ENCODE measurements around the gene CMTM2.
A peak's percentile ranks its signal among the peaks of the same experiment; 100 is the strongest.

CMTM2 gene

DNA sequence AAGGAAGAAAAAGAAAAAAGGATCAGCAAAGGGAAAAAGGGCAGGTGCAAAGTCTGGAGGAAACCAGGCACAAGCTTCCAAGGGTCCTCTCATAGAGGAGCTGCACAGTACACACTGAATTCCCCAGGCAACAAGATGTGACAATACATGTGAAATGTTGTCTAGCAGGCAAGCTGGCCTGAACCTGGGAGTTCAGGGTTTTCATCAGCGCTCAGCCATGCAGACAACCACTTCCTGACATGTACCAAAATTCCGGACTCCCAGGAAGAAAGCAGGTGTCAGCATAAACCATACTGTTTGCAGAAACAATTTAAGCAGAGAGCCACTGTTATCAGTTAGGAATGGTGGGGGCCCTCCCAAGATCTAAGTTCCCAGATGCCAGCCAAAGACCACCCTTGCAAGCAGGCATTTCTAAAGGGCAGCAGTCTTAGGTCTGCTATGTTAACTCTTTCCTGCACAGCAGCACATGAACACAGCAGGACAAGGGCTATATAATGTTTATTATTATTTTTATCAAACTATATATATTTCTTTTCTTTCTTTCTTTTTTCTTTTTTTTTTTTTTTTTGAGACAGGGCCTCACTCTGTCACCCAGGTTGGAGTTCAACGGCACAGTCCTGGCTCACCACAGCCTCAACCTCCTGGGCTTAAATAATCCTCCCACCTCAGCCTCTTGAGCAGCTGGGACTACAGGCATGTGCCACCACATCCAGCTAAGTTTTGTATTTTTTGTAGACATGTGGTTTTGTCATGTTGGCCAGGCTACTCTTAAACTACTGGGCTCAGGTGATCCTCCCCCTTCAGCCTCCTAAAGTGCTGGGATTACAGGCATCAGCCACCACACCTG lies 39.4 kb upstream of the CMTM2 start:
- H3K27ac ChIP-seq, result no peak overlapping the region
- TF ChIP-seq, protein P1, sequence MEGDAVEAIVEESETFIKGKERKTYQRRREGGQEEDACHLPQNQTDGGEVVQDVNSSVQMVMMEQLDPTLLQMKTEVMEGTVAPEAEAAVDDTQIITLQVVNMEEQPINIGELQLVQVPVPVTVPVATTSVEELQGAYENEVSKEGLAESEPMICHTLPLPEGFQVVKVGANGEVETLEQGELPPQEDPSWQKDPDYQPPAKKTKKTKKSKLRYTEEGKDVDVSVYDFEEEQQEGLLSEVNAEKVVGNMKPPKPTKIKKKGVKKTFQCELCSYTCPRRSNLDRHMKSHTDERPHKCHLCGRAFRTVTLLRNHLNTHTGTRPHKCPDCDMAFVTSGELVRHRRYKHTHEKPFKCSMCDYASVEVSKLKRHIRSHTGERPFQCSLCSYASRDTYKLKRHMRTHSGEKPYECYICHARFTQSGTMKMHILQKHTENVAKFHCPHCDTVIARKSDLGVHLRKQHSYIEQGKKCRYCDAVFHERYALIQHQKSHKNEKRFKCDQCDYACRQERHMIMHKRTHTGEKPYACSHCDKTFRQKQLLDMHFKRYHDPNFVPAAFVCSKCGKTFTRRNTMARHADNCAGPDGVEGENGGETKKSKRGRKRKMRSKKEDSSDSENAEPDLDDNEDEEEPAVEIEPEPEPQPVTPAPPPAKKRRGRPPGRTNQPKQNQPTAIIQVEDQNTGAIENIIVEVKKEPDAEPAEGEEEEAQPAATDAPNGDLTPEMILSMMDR (conservative IDR thresholded peaks at IDR 0.05), result no peak

DNA sequence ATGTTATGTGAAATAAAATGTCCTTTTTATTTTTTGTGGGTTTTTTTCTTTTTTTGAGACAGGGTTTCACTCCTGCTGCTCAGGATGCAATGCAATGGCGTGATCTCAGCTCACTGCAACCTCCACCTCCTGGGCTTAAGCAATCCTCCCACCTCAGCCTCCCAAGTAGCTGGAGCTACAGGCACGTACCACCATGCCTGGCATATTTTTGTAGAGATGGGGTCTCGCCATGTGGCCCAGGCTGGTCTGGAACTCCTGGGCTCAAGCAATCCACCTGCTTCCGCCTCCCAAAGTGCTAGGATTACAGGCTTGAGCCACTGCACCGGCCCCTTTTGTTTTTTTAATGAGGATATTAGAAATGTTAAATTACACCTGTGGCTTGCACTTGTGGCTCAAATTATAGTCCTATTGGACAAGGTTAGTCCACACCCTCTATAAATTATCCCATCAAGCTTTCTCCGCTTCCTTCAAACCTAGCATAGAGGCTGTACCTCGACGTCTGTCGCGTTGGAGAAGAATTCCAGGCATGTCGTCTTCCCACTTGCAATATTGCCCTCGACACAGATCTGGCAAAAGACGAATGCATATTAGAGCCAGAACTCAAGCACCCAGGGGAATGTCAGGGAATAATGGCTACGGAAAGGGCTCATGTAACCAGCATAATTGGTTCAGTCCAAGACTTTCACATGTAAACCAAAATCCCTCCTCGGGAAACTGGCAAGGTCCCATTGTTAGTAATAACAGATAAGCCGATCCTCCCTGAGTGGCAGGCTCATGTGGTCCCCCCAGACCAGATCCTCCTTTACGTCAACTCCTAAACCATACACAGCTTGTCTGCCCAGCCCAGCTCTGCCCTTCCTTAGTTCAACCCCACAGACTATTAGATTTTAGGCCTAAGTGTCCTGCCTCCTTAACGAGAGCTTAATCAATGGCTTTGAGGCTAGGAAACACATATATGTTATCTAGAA lies 37.6 kb upstream of the CMTM2 start:
- H3K27ac ChIP-seq, result no peak overlapping the region
- TF ChIP-seq, protein P1 (conservative IDR thresholded peaks at IDR 0.05), result no peak

DNA sequence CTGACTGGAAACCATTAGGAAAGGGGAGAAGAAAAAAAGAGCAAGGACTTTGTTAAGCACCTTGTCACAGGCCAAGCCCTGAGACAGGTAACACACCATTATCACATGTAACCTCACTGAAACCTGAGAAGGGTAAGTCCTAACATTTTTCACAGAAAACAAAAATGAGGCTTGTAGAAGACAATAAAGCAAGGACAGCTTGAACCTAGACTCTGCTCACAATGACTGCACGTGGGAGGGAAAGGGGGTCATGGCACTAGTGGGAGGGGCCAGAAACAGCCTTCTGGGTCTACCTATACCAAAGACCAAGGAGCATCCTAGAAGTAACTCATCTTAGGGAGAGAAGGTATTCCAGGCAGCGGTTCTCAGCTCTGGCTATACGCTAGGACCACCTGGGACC lies 36.9 kb upstream of the CMTM2 start:
- TF ChIP-seq, protein P1 (conservative IDR thresholded peaks at IDR 0.05), result no peak
- H3K27ac ChIP-seq, result no peak overlapping the region

DNA sequence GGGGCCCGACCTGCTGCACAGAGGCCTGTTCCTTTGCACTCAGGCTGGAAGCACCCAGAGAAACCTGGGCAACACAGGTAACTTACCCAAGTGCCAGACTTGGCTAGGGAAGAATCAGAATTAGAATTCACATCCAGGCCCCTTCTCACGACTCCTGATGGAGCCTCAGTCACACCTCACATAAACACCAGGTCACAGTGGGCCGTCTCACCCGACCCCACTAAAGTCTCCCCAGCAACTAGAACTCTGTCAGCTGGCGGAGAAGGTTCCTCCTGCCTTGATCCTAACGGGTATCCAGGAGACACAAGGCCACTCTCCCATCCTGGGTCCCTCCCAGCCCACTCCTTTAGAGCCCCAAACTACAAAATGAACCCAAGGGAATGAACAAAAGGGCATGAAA lies 35.7 kb upstream of the CMTM2 start:
- TF ChIP-seq, protein P1 (conservative IDR thresholded peaks at IDR 0.05), result no peak
- no peak overlapping the region for H3K27ac ChIP-seq

DNA sequence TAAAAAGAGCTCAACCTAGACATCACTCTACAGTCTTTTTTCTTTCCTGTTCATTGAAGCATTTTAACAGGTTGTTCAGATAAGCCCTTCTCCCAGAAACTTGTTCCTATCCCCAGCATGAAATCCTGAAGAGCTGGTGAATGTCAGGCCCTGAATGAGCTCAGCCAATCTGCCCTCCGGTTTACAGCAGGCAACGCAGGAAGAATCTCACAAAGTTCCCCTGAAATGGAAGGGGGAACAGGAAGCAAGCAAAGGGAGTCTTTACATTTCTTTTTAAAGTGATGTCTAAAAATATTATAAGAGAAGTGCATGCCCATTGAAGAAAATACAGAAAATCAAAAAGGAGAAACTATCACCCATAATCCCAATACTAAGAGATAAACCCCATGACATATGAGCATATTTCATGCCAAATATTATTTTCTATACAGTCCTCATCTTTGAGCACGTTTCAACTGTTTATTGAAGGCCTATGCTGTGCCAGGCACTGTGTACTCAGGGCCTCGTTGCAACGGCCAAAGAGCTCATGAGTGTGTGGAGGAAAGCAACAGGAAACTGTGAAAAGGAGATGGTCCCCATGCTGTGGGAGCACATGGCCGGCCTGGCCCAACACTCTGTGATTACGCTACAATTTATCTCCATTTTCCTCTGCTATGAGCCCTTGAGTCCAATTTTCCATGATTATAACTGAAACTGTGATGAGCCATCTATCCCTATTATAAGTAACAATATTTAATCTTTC lies 35.1 kb upstream of the CMTM2 start:
- TF ChIP-seq, protein P1 (conservative IDR thresholded peaks at IDR 0.05), result no peak
- peak overlapping the region; percentile 41 for H3K27ac ChIP-seq

DNA sequence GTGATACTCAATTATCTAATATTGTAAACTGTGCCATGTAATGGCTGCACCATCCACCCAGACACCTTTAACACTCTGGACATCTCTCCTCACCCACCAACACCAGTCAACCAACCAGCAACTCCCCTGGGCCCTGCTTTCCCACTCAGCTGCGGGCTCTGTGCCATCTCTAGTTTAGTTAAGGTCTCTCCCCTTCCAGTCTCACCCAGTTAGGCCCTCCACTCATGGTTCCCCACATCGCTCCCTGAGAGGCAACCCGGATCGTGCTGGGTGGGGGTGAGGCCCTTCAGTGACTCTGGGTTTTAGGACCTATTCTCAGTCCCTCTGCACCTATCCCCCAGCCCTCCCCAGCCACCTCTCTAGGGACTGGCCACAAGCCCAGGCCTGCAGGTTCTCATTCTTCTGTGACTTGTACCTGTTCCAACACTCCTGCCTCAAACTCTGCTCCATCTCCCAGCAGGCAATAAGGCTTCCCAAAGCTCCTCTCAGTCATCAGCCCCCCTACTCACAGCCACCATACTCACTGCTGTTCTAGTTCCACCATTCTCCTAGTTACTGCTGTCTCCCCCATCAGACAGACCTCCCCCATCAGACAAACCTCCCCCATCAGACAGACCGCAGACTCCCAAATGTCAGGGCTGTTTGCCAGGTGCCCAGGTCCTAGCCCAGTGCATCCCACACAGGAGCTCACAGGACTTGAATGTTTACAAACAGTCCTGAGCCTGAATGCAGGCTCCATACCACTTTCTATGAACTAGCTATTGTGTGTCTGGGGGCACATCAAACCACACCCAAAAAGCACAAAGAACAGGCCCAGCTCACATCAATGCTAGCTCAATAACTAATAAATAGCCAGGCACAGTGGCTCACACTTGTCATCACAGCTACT lies 31.9 kb upstream of the CMTM2 start:
- peak overlapping the region; percentile 11; the same call in 1 of the 2 replicates for H3K27ac ChIP-seq

More for the DNA sequence above, 31.9 kb upstream of the CMTM2 start:
- TF ChIP-seq, protein P1 (conservative IDR thresholded peaks at IDR 0.05), result no peak
